HG02642 (cell line): Measurements from ENCODE around the gene ZNF710.
"Not testable (repeated sequence)": the region's sequence is repeated elsewhere in the genome, so short reads cannot be mapped to it uniquely, and the experiment has no call there.

Experiments used
- ATAC-seq: cut with Tn5 transposase; IDR thresholded peaks from one replicate; pipeline ENCODE4 v1.9.1; 2021; ENCODE audit warnings: mild to moderate bottlenecking; ENCODE audit not compliant: unreplicated experiment, poor library complexity

ZNF710 gene

GRCh38 chr15:90001062-90001682 lies at the start of gene ZNF710:
ZNF710 (plus strand) TSS chr15:90001324; CDS start chr15:90067138, 65,814 bp downstream.
- peak; percentile 28 for ATAC-seq

GRCh38 chr15:89954541-89954940 lies 46.6 kb upstream of the ZNF710 start:
- no peak for ATAC-seq

GRCh38 chr15:89955449-89955998 lies 45.6 kb upstream of the ZNF710 start:
- not testable (repeated sequence) for ATAC-seq

GRCh38 chr15:89958107-89958805 lies 42.9 kb upstream of the ZNF710 start:
- no peak for ATAC-seq

- ATAC-seq: no peak
Measured at GRCh38 chr15:89963301-89964231, 37.6 kb upstream of the ZNF710 start.

- no peak for ATAC-seq
Measured at GRCh38 chr15:89964232-89964954, 36.7 kb upstream of the ZNF710 start.

GRCh38 chr15:89967881-89968280 lies 33.2 kb upstream of the ZNF710 start:
- ATAC-seq: no peak

- peak; percentile 78 for ATAC-seq
Measured at GRCh38 chr15:89971592-89971997, 29.5 kb upstream of the ZNF710 start.

GRCh38 chr15:89972085-89972484 lies 29.0 kb upstream of the ZNF710 start:
- ATAC-seq: no peak

GRCh38 chr15:89975482-89976245 lies 25.5 kb upstream of the ZNF710 start:
- ATAC-seq: no peak

- ATAC-seq: no peak
Measured at GRCh38 chr15:89976246-89976600, 24.9 kb upstream of the ZNF710 start.

GRCh38 chr15:89977836-89978235 lies 23.3 kb upstream of the ZNF710 start:
- not testable (repeated sequence) for ATAC-seq

- ATAC-seq: no peak
Measured at GRCh38 chr15:89978914-89979313, 22.2 kb upstream of the ZNF710 start.

- ATAC-seq: no peak
Measured at GRCh38 chr15:89980896-89981295, 20.2 kb upstream of the ZNF710 start.

GRCh38 chr15:89982315-89983055 lies 18.6 kb upstream of the ZNF710 start:
- ATAC-seq: no peak

GRCh38 chr15:89984001-89984400 lies 17.1 kb upstream of the ZNF710 start:
- no peak for ATAC-seq

GRCh38 chr15:89984421-89985010 lies 16.6 kb upstream of the ZNF710 start:
- ATAC-seq: no peak

- no peak for ATAC-seq
Measured at GRCh38 chr15:89985111-89985510, 16.0 kb upstream of the ZNF710 start.
